ENCODE results near the gene GIPC2.

Gene GIPC2

GRCh38 chr1:78005448-78005722 lies 40.4 kb upstream of the GIPC2 start:
- TF ChIP-seq CTCF (IDR thresholded peaks at IDR 0.05; ENCODE audit: insufficient read depth, missing control alignments), result no peak
- DNase-seq (ENCODE audit: insufficient read length, low spot score) (no peak), FAIRE-seq (no peak)

- no peak for DNase-seq (ENCODE audit: insufficient read length, low spot score)
- TF ChIP-seq CTCF (IDR thresholded peaks at IDR 0.05; ENCODE audit: insufficient read depth, missing control alignments), result no peak
- FAIRE-seq, result no peak
Observed at GRCh38 chr1:78005755-78006154, 40.0 kb upstream of the GIPC2 start.

GRCh38 chr1:78006521-78006920 lies 39.2 kb upstream of the GIPC2 start:
- no peak for TF ChIP-seq CTCF (IDR thresholded peaks at IDR 0.05; ENCODE audit: insufficient read depth, missing control alignments)
- DNase-seq (ENCODE audit: insufficient read length, low spot score) (no peak), FAIRE-seq (no peak)

- DNase-seq (ENCODE audit: insufficient read length, low spot score) (no peak), FAIRE-seq (no peak)
- TF ChIP-seq CTCF (IDR thresholded peaks at IDR 0.05; ENCODE audit: insufficient read depth, missing control alignments), result no peak
Observed at GRCh38 chr1:78007677-78008341, 38.0 kb upstream of the GIPC2 start.

GRCh38 chr1:78009276-78009675 lies 36.5 kb upstream of the GIPC2 start:
- DNase-seq (ENCODE audit: insufficient read length, low spot score), result no peak
- FAIRE-seq, result no peak

GRCh38 chr1:78009836-78010235 lies 35.9 kb upstream of the GIPC2 start:
- FAIRE-seq (no peak), DNase-seq (ENCODE audit: insufficient read length, low spot score) (no peak)
- TF ChIP-seq CTCF (IDR thresholded peaks at IDR 0.05; ENCODE audit: insufficient read depth, missing control alignments), result no peak

More at GRCh38 chr1:78009276-78009675, 36.5 kb upstream of the GIPC2 start:
- TF ChIP-seq CTCF (IDR thresholded peaks at IDR 0.05; ENCODE audit: insufficient read depth, missing control alignments), result no peak

- DNase-seq (ENCODE audit: insufficient read length, low spot score) (no peak), FAIRE-seq (no peak)
- no peak for TF ChIP-seq CTCF (IDR thresholded peaks at IDR 0.05; ENCODE audit: insufficient read depth, missing control alignments)
Observed at GRCh38 chr1:78011050-78011449, 34.7 kb upstream of the GIPC2 start.

All from D721Med (cell line).